CD14-positive monocyte (primary cell): ENCODE results near the gene GDPD2. TPM values are rescaled to one million over a fixed set of nuclear protein-coding genes. Genes with fewer than 3 reads are reported as not detected.

Source experiments
- DNase-seq, 3 donors: peaks; one replicate each; pipeline ENCODE4 v3.0.0-alpha.2; 2011 to 2022
- H2AFZ ChIP-seq: 2 replicates; pipeline ENCODE4 v1.6.0; 2012; ENCODE audit warnings: mild to moderate bottlenecking, low read depth, low read length, inconsistent platforms; ENCODE audit not compliant: insufficient read depth, poor library complexity, severe bottlenecking
- H3K27ac ChIP-seq, 2 donors: 1 replicate in 1 of 2; 2 replicates in 1 of 2; pipeline ENCODE4 v1.5.1; 2012 to 2013; ENCODE audit warnings: low read length in 2 of 2, control low read depth in 1 of 2, inconsistent platforms in 1 of 2, low read depth in 1 of 2, mild to moderate bottlenecking in 1 of 2
- H3K27me3 ChIP-seq, 2 donors: one replicate each; pipeline versions ENCODE4 v1.6.0 to v1.6.1; 2011 to 2013; ENCODE audit warnings: low read length in 2 of 2; ENCODE audit not compliant: control insufficient read depth in 2 of 2, insufficient read depth in 2 of 2
- H3K36me3 ChIP-seq, 2 donors: replicated peaks in 1 of 2; 1 replicate in 1 of 2; 2 replicates in 1 of 2; pipeline versions ENCODE4 v1.5.1 to v1.6.1; 2012 to 2013; ENCODE audit warnings: low read length in 2 of 2, control low read depth in 1 of 2, inconsistent platforms in 1 of 2, mild to moderate bottlenecking in 1 of 2; ENCODE audit not compliant: insufficient read depth in 2 of 2, control insufficient read depth in 1 of 2
- H3K4me1 ChIP-seq, 2 donors: 1 replicate in 1 of 2; 2 replicates in 1 of 2; pipeline versions ENCODE4 v1.5.1 to v1.6.1; 2012 to 2013; ENCODE audit warnings: low read length in 2 of 2, control low read depth in 1 of 2, inconsistent platforms in 1 of 2, mild to moderate bottlenecking in 1 of 2, moderate library complexity in 1 of 2; ENCODE audit not compliant: insufficient read depth in 2 of 2, control insufficient read depth in 1 of 2
- H3K4me2 ChIP-seq: replicated peaks from 2 replicates; pipeline ENCODE3; 2012; ENCODE audit warnings: low read length, moderate library complexity, mild to moderate bottlenecking; ENCODE audit not compliant: poor library complexity, severe bottlenecking; ENCODE audit errors: extremely low read depth
- H3K4me3 ChIP-seq, 3 experiments: fragments of 200-600 bp in 1 of 3; sonication (generic) in 1 of 3; replicated peaks in 1 of 3; 1 replicate in 2 of 3; 2 replicates in 1 of 3; pipeline ENCODE4 v1.5.1; 2011 to 2013; ENCODE audit warnings: low read length in 3 of 3, mild to moderate bottlenecking in 3 of 3, control low read depth in 2 of 3, low read depth in 2 of 3, inconsistent platforms in 1 of 3, moderate library complexity in 1 of 3
- H3K79me2 ChIP-seq: 2 replicates; pipeline ENCODE4 v1.6.0; 2012; ENCODE audit warnings: mild to moderate bottlenecking, control low read depth, inconsistent platforms, low read length, moderate library complexity; ENCODE audit not compliant: insufficient read depth
- H3K9ac ChIP-seq: 2 replicates; pipeline ENCODE4 v1.6.0; 2017; ENCODE audit warnings: low read length, mild to moderate bottlenecking; ENCODE audit not compliant: insufficient read depth, poor library complexity, severe bottlenecking
- H3K9me3 ChIP-seq, 2 donors: replicated peaks in 1 of 2; 1 replicate in 1 of 2; 2 replicates in 1 of 2; pipeline versions ENCODE4 v1.5.1 to v1.6.1; 2012 to 2013; ENCODE audit warnings: low read length in 2 of 2, control low read depth in 1 of 2; ENCODE audit not compliant: control insufficient read depth in 1 of 2, insufficient read depth in 1 of 2
- H4K20me1 ChIP-seq: 2 replicates; pipeline ENCODE4 v1.6.0; 2012; ENCODE audit warnings: mild to moderate bottlenecking, low read length, control low read depth, moderate library complexity; ENCODE audit not compliant: insufficient read depth
- H3K27ac Mint-ChIP-seq, 7 donors: one replicate each; pipeline ENCODE4 v1.8.0; 2020; ENCODE audit warnings: mild to moderate bottlenecking in 7 of 7, mixed read lengths in 7 of 7, moderate library complexity in 6 of 7, inconsistent platforms in 2 of 7
- H3K27me3 Mint-ChIP-seq, 3 donors: one replicate each; pipeline ENCODE4 v1.8.0; 2021 to 2022; ENCODE audit warnings: low read depth in 3 of 3, mild to moderate bottlenecking in 3 of 3, mixed read lengths in 3 of 3, moderate library complexity in 3 of 3, inconsistent platforms in 1 of 3
- H3K36me3 Mint-ChIP-seq, 2 donors: one replicate each; pipeline ENCODE4 v1.8.0; 2020; ENCODE audit warnings: mixed read lengths in 2 of 2, inconsistent platforms in 1 of 2, mild to moderate bottlenecking in 1 of 2
- H3K4me1 Mint-ChIP-seq: one replicate; pipeline ENCODE4 v1.8.0; 2020; ENCODE audit warnings: mild to moderate bottlenecking, mixed read lengths
- H3K4me3 Mint-ChIP-seq, 2 donors: one replicate each; pipeline ENCODE4 v1.8.0; 2020; ENCODE audit warnings: mild to moderate bottlenecking in 2 of 2, mixed read lengths in 2 of 2, moderate library complexity in 1 of 2
- H3K9me3 Mint-ChIP-seq, 7 donors: one replicate each; pipeline ENCODE4 v1.8.0; 2020 to 2022; ENCODE audit warnings: mixed read lengths in 7 of 7, mild to moderate bottlenecking in 6 of 7, moderate library complexity in 6 of 7, inconsistent platforms in 2 of 7
- WGBS: methylation state at CpG from one replicate; pipeline ENCODE4 v1.1.5; 2013; ENCODE audit warnings: missing lambda C conversion rate; ENCODE audit not compliant: insufficient coverage; 5-methylcytosine and 5-hydroxymethylcytosine counted together
- intact Hi-C, 2 donors: fragments of 100-400 bp; cut with micrococcal nuclease; formaldehyde crosslinking; loops; one replicate each; pipeline versions ENCODE4 v1.15.0 to v1.15.1; 2023
- polyA plus RNA-seq, 3 donors: library from polyadenylated mRNA; depleted of rRNA in 1 of 3; unstranded in 2 of 3; stranded (reverse) in 1 of 3; fragments of 300-500 nt in 2 of 3; fragments of >200 nt in 1 of 3; fragmentation: Illumina TruSeq in 2 of 3; gene quantifications; 1 replicate in 2 of 3; 2 replicates in 1 of 3; pipeline ENCODE4 v1.2.3, GENCODE V29; 2012 to 2021
- TF ChIP-seq, protein P1 (sequence below): fragments of 200-600 bp; IDR thresholded peaks from one replicate; pipeline ENCODE4 v1.8.0; 2022; ENCODE audit warnings: antibody characterized with exemption, mild to moderate bottlenecking

GDPD2 gene
- polyA plus RNA-seq, 3 donors, result not detected

DNA sequence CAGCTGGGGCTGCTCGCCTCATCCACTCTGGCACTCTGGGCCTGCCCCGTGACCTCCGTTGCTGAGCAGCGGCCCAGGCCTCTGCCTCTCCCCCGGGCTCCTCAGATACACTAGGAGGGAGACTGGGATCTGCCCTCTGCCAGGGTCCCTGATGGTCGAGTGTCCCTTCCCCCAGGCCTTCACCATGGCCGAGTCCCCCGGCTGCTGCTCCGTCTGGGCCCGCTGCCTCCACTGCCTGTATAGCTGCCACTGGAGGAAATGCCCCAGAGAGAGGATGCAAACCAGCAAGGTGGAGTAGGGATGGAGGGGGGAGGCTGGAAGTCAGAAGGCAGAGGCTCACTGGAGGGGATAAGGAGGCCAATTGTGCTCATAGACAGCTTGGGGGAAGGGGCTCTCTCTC is 1.7 kb downstream of the GDPD2 start:
- Histone ChIP-seq H3K27me3 (no peaks in the 10 kb centered on the region), H3K9ac (no peak overlapping the region), H3K4me1 (no peaks in the 10 kb centered on the region), H3K27ac (no peak overlapping the region), H3K36me3 (peaks cover 4 to 17% of the 10 kb centered on the region in 2 donors), H4K20me1 (no peaks in the 10 kb centered on the region), H3K4me3 (no peak overlapping the region), H3K79me2 (no peaks in the 10 kb centered on the region), H3K9me3 (no peaks in the 10 kb centered on the region), H2AFZ (no peak overlapping the region), H3K4me2 (no peak overlapping the region)
- Mint-ChIP-seq H3K27me3 (peaks cover 2 to 7% (median 4%) of the 10 kb centered on the region in 3 donors), H3K4me3 (no peak overlapping the region), H3K4me1 (no peaks in the 10 kb centered on the region), H3K9me3 (peaks cover 0 to 2% (median 0%) of the 10 kb centered on the region in 7 donors), H3K36me3 (peaks cover 15% of the 10 kb centered on the region in 2 donors), H3K27ac (no peak overlapping the region)
- WGBS, result no CpG with 5 or more reads among the region's 10 CpGs
- TF ChIP-seq, protein P1, sequence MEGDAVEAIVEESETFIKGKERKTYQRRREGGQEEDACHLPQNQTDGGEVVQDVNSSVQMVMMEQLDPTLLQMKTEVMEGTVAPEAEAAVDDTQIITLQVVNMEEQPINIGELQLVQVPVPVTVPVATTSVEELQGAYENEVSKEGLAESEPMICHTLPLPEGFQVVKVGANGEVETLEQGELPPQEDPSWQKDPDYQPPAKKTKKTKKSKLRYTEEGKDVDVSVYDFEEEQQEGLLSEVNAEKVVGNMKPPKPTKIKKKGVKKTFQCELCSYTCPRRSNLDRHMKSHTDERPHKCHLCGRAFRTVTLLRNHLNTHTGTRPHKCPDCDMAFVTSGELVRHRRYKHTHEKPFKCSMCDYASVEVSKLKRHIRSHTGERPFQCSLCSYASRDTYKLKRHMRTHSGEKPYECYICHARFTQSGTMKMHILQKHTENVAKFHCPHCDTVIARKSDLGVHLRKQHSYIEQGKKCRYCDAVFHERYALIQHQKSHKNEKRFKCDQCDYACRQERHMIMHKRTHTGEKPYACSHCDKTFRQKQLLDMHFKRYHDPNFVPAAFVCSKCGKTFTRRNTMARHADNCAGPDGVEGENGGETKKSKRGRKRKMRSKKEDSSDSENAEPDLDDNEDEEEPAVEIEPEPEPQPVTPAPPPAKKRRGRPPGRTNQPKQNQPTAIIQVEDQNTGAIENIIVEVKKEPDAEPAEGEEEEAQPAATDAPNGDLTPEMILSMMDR, result no peak
- intact Hi-C loops, result no loop called here
- no peak for DNase-seq

DNA sequence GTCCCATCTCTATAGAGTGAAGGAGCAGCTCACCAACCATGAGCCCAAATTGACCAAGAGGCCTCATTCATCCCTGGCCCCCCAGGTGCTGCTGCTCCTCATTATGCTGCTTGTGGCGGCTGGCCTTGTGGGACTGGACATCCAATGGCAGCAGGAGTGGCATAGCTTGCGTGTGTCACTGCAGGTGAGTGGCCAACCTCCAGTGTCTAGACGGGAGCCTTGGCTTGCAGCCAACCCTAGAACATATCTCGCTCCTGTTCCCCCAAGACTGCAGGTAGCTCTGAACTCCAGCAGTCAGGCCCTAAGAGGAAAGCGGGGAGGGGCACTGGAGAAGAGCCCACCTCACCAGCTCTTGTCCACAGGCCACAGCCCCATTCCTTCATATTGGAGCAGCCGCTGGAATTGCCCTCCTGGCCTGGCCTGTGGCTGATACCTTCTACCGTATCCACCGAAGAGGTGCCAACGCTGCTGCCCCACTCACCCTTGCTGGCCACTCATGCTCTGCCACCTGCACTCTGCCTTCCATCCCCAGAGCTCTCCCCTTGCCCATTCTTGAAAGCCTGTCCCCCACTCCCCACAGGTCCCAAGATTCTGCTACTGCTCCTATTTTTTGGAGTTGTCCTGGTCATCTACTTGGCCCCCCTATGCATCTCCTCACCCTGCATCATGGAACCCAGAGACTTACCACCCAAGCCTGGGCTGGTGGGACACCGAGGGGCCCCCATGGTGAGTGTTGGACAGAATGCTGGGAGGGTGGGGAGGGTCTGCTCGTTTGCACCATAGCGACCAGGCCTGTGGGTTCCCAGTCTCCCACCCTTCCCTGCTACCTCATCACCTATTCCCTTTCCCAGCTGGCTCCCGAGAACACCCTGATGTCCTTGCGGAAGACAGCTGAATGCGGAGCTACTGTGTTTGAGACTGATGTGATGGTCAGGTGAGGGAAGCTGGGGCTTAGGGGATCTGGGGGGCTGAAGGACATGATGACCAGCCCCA is 3.5 kb downstream of the GDPD2 start:
- Histone ChIP-seq H3K36me3 (no peaks in the 10 kb centered on the region), H3K4me2 (no peak overlapping the region), H3K27me3 (no peaks in the 10 kb centered on the region), H2AFZ (no peak overlapping the region), H3K4me1 (no peaks in the 10 kb centered on the region), H3K4me3 (no peak overlapping the region), H3K9me3 (no peaks in the 10 kb centered on the region), H3K9ac (no peak overlapping the region), H3K27ac (no peak overlapping the region), H4K20me1 (no peaks in the 10 kb centered on the region), H3K79me2 (no peaks in the 10 kb centered on the region)
- H3K4me1 Mint-ChIP-seq, result no peaks in the 10 kb centered on the region
- H3K27ac Mint-ChIP-seq, result no peak overlapping the region
- WGBS, result 100% methylated on average over 1 of the region's 15 CpGs
- intact Hi-C loops, result no loop called here
- TF ChIP-seq, protein P1, result no peak
- no peak overlapping the region for H3K4me3 Mint-ChIP-seq
- H3K9me3 Mint-ChIP-seq, result peaks cover 0 to 2% (median 0%) of the 10 kb centered on the region in 7 donors
- DNase-seq, result no peak
- peaks cover 2% of the 10 kb centered on the region in 2 donors for H3K36me3 Mint-ChIP-seq
- H3K27me3 Mint-ChIP-seq, result peaks cover 2 to 7% (median 4%) of the 10 kb centered on the region in 3 donors
